Bronchial epithelial cell (primary cell): ENCODE results near the gene PLAAT4. TPM values are rescaled to one million over a fixed set of nuclear protein-coding genes. Genes with fewer than 3 reads are reported as not detected.
A peak's percentile ranks its signal among the peaks of the same experiment; 100 is the strongest.

Experiments used
- DNase-seq: peaks from one replicate; pipeline ENCODE4 v3.0.0-alpha.2; 2010; ENCODE audit warnings: low read depth
- FAIRE-seq: peaks from 2 replicates; lab custom pipeline; 2011; peaks lifted over from hg19 to GRCh38; lab: Jason Lieb, UNC
- H3K27me3 ChIP-seq: 2 replicates; pipeline ENCODE4 v1.5.1; 2011; ENCODE audit warnings: low read length; ENCODE audit not compliant: control insufficient read depth, insufficient read depth
- H3K36me3 ChIP-seq: 2 replicates; pipeline ENCODE4 v1.5.1; 2011; ENCODE audit warnings: low read length; ENCODE audit not compliant: control insufficient read depth, insufficient read depth
- H3K4me3 ChIP-seq: 2 replicates; pipeline ENCODE4 v1.5.1; 2011; ENCODE audit warnings: mild to moderate bottlenecking, low read depth, low read length, control low read depth
- total RNA-seq: library from RNA; depleted of rRNA; stranded (reverse); fragments of >200 nt; gene quantifications from 2 replicates; pipeline ENCODE4 v1.2.1, GENCODE V29; 2014
- TF ChIP-seq, protein P1 (sequence below): IDR thresholded peaks from 2 replicates; pipeline ENCODE4 v1.5.1; 2011; ENCODE audit warnings: mild to moderate bottlenecking, moderate library complexity, low read length, control low read depth, inconsistent platforms; ENCODE audit not compliant: insufficient read depth, severe bottlenecking

Gene PLAAT4
- total RNA-seq, 1 donor from 2014 or later = 0.79 TPM

DNA sequence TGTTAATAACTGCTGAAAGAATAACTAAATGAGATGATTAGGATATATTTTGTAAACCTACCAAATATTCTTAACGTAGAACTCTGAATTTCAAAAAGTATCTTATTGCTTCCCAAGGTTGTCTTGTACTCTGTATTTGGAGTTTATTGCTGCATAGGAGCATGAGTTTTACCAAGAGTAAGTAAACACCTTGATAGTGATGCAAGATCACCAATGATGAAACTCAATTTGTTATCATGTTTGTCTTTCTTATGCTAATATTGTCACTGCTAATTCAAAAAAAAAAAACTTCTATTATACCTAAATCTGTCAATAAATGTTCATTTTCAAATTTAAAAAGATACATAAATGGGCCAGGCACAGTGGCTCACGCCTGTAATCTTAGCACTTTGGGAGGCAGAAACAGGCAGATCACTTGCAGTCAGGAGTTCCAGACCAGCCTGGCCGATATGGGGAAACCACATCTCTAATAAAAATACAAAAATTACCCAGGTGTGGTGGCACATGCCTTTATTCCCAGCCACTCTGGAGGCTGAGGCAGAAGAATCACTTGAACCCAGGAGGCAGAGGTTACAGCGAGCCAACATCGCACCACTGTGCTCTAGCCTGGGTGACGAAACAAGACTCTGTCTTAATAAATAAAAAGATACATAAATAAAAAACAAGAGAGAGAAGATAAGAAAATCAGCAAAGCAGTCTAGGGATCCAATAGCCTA is 50.0 kb downstream of the PLAAT4 start:
- Histone ChIP-seq H3K27me3 (no peaks in the 10 kb centered on the region), H3K36me3 (no peaks in the 10 kb centered on the region), H3K4me3 (no peak overlapping the region)
- DNase-seq (no peak), FAIRE-seq (no peak)
- TF ChIP-seq, protein P1, sequence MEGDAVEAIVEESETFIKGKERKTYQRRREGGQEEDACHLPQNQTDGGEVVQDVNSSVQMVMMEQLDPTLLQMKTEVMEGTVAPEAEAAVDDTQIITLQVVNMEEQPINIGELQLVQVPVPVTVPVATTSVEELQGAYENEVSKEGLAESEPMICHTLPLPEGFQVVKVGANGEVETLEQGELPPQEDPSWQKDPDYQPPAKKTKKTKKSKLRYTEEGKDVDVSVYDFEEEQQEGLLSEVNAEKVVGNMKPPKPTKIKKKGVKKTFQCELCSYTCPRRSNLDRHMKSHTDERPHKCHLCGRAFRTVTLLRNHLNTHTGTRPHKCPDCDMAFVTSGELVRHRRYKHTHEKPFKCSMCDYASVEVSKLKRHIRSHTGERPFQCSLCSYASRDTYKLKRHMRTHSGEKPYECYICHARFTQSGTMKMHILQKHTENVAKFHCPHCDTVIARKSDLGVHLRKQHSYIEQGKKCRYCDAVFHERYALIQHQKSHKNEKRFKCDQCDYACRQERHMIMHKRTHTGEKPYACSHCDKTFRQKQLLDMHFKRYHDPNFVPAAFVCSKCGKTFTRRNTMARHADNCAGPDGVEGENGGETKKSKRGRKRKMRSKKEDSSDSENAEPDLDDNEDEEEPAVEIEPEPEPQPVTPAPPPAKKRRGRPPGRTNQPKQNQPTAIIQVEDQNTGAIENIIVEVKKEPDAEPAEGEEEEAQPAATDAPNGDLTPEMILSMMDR = no peak

DNA sequence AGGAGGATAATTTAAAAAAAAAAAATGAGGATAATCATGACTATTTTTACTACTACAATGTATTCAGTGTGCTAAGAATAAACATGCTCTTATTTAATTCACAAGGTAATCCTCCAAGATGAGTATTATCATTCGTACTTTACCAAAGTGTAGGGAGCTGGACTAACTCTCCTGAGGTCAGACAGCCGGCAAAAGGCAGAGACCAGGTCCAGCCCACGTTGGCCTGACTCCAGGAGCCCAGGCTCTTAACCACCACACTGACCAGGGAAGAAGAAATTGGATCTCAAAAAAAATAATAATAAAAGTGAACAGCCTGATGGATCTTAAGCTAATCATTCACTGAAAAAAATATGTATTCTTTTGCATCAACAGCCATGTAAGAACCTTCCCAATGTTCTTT is 52.4 kb downstream of the PLAAT4 start:
- Histone ChIP-seq H3K27me3 (no peaks in the 10 kb centered on the region), H3K4me3 (no peak overlapping the region), H3K36me3 (no peaks in the 10 kb centered on the region)
- FAIRE-seq (no peak), DNase-seq (no peak)
- TF ChIP-seq, protein P1 = no peak

- TF ChIP-seq, protein P1 = no peak
- Histone ChIP-seq H3K27me3 (no peaks in the 10 kb centered on the region), H3K4me3 (no peak overlapping the region), H3K36me3 (no peaks in the 10 kb centered on the region)
- FAIRE-seq (no peak), DNase-seq (no peak)
These were observed 53.6 kb downstream of the PLAAT4 start for GRCh38 chr11:63590024-63590788.

GRCh38 chr11:63592975-63593395 is 56.4 kb downstream of the PLAAT4 start:
- no peak overlapping the region for H3K4me3 ChIP-seq
- peak; percentile 27 for DNase-seq
- FAIRE-seq = no peak
- H3K27me3 ChIP-seq = no peaks in the 10 kb centered on the region
- no peaks in the 10 kb centered on the region for H3K36me3 ChIP-seq
- TF ChIP-seq, protein P1 = peak; percentile 68

DNA sequence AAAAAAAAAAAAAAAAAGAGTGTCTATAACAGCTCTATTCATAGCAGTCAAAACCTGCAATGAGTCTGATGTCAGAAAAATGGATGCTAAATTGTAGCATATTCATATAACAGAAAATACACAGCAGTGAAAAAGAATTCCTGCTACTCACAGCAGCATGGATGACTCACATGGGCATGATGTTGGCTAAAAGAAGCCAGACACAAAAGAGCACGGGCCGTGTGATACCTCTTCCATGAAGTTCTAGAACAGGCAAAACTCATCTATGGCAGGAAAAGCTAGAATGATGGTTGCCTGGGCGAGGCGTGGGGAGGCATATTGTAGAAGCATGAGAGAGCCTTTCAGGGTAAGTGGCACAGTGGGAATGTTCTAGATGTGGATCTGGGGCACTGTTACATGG is 58.7 kb downstream of the PLAAT4 start:
- no peak for FAIRE-seq

More for the DNA sequence above, 58.7 kb downstream of the PLAAT4 start:
- H3K4me3 ChIP-seq = no peak overlapping the region
- TF ChIP-seq, protein P1 = no peak
- DNase-seq = no peak
- H3K27me3 ChIP-seq = no peaks in the 10 kb centered on the region
- no peaks in the 10 kb centered on the region for H3K36me3 ChIP-seq

Other genes with a start within 250 kb of the PLAAT4 start
- not detected in 2 replicates for gene SLC22A9, start 167.0 kb upstream of the PLAAT4 start, total RNA-seq
- not detected in 2 replicates for gene PLAAT5, start 45.6 kb upstream of the PLAAT4 start, total RNA-seq
- not detected in 2 replicates for gene LGALS12, start 30.7 kb upstream of the PLAAT4 start, total RNA-seq
- gene PLAAT2, start 26.6 kb downstream of the PLAAT4 start, total RNA-seq = 0.64 and 1.3 TPM in 2 replicates
- gene PLAAT3, start 77.6 kb downstream of the PLAAT4 start, total RNA-seq = 0.51 and 2.1 TPM in 2 replicates
- 63.7 and 81.0 TPM in 2 replicates for gene ATL3, start 134.6 kb downstream of the PLAAT4 start, total RNA-seq
- 29.0 and 38.5 TPM in 2 replicates for gene RTN3, start 144.7 kb downstream of the PLAAT4 start, total RNA-seq
- 2.4 and 2.9 TPM in 2 replicates for gene ZFTA, start 232.0 kb downstream of the PLAAT4 start, total RNA-seq